ENCODE results near the gene CPNE2. TPM values are rescaled to one million over a fixed set of nuclear protein-coding genes. Genes with fewer than 3 reads are reported as not detected.

CPNE2 gene
- polyA plus RNA-seq, 1 experiment: 80.6 TPM

GRCh38 chr16:57159447-57159846 is 67.1 kb downstream of the CPNE2 start:
- no peak for TF ChIP-seq CTCF (IDR thresholded peaks at IDR 0.05; ENCODE audit: insufficient read depth, low read depth, low read length)
- DNase-seq (ENCODE audit: low read depth): no peak
- Histone ChIP-seq H3K36me3 (ENCODE audit: control insufficient read depth, insufficient read depth, low read length) (peaks cover 8% of the 10 kb centered on the region), H3K27me3 (ENCODE audit: control insufficient read depth, insufficient read depth, low read length) (no peaks in the 10 kb centered on the region), H3K4me3 (ENCODE audit: low read depth, low read length) (no peak overlapping the region)
- CTCF ChIA-PET: interaction anchor here (1.9 kb wide), 1 partner anchor 11 kb away, joined by 5 read pairs; no protein-coding TSS in a partner anchor
- POLR2A ChIA-PET: no interaction called here

- TF ChIP-seq CTCF (IDR thresholded peaks at IDR 0.05; ENCODE audit: insufficient read depth, low read depth, low read length): no peak
- no peak overlapping the region for H3K4me3 ChIP-seq (ENCODE audit: low read depth, low read length)
- CTCF ChIA-PET: no interaction called here
- no peak for DNase-seq (ENCODE audit: low read depth)
- POLR2A ChIA-PET: no interaction called here
- peaks cover 4% of the 10 kb centered on the region for H3K36me3 ChIP-seq (ENCODE audit: control insufficient read depth, insufficient read depth, low read length)
- no peaks in the 10 kb centered on the region for H3K27me3 ChIP-seq (ENCODE audit: control insufficient read depth, insufficient read depth, low read length)
These were observed 71.5 kb downstream of the CPNE2 start for GRCh38 chr16:57163842-57164241.

DNA sequence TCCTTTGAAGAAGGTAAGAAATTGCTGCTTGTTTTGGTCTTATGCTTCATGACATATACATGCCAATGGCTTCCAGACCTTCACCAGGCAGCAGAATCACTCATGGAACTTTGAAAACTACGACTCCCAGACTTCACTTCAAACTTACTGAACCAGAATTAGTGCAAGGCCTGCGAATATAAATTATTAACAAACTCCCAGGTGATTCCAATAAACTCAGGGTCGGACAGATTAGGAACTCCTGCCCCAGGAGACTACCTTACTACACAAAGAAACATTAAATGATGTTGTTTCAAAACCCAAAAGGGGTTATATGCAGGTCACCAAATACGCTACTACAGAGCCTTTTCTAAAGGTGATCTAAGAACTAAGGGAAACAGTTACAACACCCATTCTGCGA is 73.1 kb downstream of the CPNE2 start:
- H3K36me3 ChIP-seq (ENCODE audit: control insufficient read depth, insufficient read depth, low read length): peaks cover 4% of the 10 kb centered on the region
- no peak overlapping the region for H3K4me3 ChIP-seq (ENCODE audit: low read depth, low read length)
- CTCF ChIA-PET: interaction anchor here (5.4 kb wide), 1 partner anchor 82 kb away, joined by 44 read pairs; no protein-coding TSS in a partner anchor
- POLR2A ChIA-PET: interaction anchor here (0.6 kb wide), 1 partner anchor 78 kb away, joined by 4 read pairs; no protein-coding TSS in a partner anchor
- no peaks in the 10 kb centered on the region for H3K27me3 ChIP-seq (ENCODE audit: control insufficient read depth, insufficient read depth, low read length)
- no peak for DNase-seq (ENCODE audit: low read depth)
- TF ChIP-seq CTCF (IDR thresholded peaks at IDR 0.05; ENCODE audit: insufficient read depth, low read depth, low read length): no peak

DNA sequence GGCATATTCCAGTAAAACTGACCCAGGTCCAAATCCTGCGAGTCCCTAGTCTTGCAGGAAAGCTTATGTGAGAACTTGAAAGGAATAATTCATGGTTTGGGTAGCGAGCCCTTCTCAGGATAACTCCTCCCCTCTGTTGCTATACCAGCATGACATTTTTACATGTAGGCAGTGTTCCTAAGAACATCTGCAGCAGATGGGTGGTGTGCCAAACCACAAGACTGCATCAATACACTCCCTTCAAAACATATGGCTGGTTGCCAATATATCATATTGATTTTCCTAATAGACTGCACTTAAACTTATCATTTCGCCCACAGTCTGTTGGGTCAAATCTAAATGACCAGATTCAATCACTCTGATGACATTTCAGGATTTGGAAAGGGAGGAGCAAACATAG is 73.6 kb downstream of the CPNE2 start:
- DNase-seq (ENCODE audit: low read depth): no peak
- Histone ChIP-seq H3K4me3 (ENCODE audit: low read depth, low read length) (no peak overlapping the region), H3K36me3 (ENCODE audit: control insufficient read depth, insufficient read depth, low read length) (peaks cover 4% of the 10 kb centered on the region), H3K27me3 (ENCODE audit: control insufficient read depth, insufficient read depth, low read length) (no peaks in the 10 kb centered on the region)
- ChIA-PET CTCF (interaction anchor here (2.2 to 5.4 kb wide), 2 partner anchors 73 to 82 kb away, joined by 14 to 44 read pairs; partner anchors contain the start of gene CPNE2), POLR2A (interaction anchor here (0.6 kb wide), 1 partner anchor 78 kb away, joined by 4 read pairs; no protein-coding TSS in a partner anchor)
- TF ChIP-seq CTCF (IDR thresholded peaks at IDR 0.05; ENCODE audit: insufficient read depth, low read depth, low read length): no peak

DNA sequence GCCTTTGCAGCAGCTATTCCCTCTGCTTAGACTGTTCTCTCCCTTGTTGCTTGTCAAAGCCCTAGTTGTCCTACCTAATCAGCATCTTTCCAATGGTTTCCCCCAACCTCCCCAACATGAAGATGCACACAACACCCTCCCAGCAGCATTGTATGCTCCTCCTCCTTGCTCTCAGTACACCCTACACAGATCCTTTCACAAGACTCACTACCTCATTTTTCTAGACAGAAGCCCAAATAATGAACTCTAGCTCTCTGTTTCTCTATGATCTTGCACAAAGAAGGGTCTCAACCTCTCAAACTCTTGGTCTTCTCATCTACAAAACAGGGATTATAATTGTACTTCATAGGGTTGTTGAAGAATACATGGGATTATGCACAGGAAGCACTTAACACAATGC is 74.1 kb downstream of the CPNE2 start:
- DNase-seq (ENCODE audit: low read depth): no peak
- Histone ChIP-seq H3K36me3 (ENCODE audit: control insufficient read depth, insufficient read depth, low read length) (peaks cover 5% of the 10 kb centered on the region), H3K4me3 (ENCODE audit: low read depth, low read length) (no peak overlapping the region), H3K27me3 (ENCODE audit: control insufficient read depth, insufficient read depth, low read length) (no peaks in the 10 kb centered on the region)
- TF ChIP-seq CTCF (IDR thresholded peaks at IDR 0.05; ENCODE audit: insufficient read depth, low read depth, low read length): no peak
- ChIA-PET CTCF (interaction anchor here (2.2 to 5.4 kb wide), 2 partner anchors 74 to 83 kb away, joined by 14 to 44 read pairs; partner anchors contain the start of gene CPNE2), POLR2A (no interaction called here)
